Measurements from ENCODE around the gene DCHS2.
"Not testable (repeated sequence)": the region's sequence is repeated elsewhere in the genome, so short reads cannot be mapped to it uniquely, and the experiment has no call there.

DCHS2 gene

DNA sequence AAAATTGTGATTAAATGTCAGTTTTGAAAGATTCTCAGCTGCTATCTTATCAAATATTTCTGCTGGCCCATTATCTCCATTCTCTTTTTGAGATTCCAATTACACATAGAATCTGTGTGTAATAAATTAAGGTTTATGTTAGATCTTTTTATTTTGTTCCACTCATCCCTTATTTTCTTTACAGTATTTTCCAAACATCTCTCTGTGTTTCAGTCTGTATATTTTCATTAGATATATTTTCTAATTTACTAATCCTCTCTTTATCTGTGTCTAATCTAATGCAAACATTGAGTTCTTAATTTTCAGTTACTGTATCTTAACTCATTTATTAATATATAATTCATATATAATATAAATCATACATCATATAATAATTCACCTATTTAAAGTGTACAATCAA is 268.7 kb downstream of the DCHS2 start:
- TF ChIP-seq, protein P1, sequence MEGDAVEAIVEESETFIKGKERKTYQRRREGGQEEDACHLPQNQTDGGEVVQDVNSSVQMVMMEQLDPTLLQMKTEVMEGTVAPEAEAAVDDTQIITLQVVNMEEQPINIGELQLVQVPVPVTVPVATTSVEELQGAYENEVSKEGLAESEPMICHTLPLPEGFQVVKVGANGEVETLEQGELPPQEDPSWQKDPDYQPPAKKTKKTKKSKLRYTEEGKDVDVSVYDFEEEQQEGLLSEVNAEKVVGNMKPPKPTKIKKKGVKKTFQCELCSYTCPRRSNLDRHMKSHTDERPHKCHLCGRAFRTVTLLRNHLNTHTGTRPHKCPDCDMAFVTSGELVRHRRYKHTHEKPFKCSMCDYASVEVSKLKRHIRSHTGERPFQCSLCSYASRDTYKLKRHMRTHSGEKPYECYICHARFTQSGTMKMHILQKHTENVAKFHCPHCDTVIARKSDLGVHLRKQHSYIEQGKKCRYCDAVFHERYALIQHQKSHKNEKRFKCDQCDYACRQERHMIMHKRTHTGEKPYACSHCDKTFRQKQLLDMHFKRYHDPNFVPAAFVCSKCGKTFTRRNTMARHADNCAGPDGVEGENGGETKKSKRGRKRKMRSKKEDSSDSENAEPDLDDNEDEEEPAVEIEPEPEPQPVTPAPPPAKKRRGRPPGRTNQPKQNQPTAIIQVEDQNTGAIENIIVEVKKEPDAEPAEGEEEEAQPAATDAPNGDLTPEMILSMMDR (IDR thresholded peaks at IDR 0.05; ENCODE audit: low read depth, low read length, missing control alignments) = no peak
- DNase-seq (ENCODE audit: low read depth) = no peak
- no peak overlapping the region for H3K4me3 ChIP-seq (ENCODE audit: low read depth, low read length)

DNA sequence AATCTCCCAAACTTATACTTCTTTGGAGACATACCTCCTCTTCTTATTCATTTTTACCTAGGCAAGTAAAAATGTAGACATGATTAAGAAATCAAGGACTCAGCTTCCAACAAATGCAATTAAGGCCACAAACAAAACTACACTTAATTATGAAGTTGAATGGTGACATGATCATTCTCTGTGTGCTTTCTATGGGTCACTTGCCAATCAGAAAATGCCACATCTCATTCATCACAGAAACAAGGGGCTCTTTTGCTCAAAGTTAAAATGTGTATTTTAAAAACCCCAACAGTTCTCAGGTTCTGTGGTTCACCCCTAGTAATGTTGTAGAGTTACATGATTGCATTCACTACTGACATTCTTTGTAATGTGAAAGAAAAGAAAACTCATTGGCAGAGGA is 273.5 kb downstream of the DCHS2 start:
- no peak for DNase-seq (ENCODE audit: low read depth)
- no peak overlapping the region for H3K4me3 ChIP-seq (ENCODE audit: low read depth, low read length)

DNA sequence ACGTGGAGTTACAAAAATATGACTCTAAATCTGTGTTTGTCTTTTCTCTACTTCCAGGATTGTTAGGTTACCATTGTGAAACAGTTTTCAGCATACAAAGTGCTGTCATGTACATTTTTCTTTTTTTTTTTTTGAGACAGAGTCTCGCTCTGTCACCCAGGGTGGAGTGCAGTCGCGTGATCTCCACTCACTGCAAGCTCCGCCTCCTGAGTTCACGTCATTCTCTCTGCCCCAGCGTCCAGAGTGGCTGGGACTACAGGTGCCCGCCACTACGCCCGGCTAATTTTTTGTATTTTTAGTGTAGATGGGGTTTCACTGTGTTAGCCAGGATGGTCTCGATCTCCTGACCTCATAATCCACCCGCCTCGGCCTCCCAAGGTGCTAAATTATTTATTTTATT is 274.2 kb downstream of the DCHS2 start:
- not testable (repeated sequence) for DNase-seq (ENCODE audit: low read depth); H3K4me3 ChIP-seq (ENCODE audit: low read depth, low read length)

More for the DNA sequence above, 273.5 kb downstream of the DCHS2 start:
- TF ChIP-seq, protein P1 (IDR thresholded peaks at IDR 0.05; ENCODE audit: low read depth, low read length, missing control alignments) = no peak

DNA sequence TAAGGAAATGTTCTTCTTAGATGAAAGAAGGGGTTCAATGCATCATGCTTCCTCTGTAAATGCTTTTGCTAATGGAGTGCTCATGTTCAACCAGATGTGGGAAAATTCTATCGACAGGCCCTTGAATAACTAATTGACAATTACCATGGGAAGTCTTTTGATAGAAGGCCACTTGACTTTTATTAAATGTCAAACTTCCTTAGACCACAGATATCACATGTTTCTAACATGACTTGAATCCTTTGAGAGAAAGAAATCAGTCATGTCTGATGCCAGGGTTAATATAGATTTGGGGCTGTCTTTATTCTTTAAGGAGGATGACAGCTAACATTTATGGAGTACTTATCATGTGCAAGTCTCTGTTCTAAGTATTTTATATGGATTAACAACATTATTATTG is 280.1 kb downstream of the DCHS2 start:
- TF ChIP-seq, protein P1 (IDR thresholded peaks at IDR 0.05; ENCODE audit: low read depth, low read length, missing control alignments) = no peak
- no peak for DNase-seq (ENCODE audit: low read depth)
- H3K4me3 ChIP-seq (ENCODE audit: low read depth, low read length) = no peak overlapping the region

DNA sequence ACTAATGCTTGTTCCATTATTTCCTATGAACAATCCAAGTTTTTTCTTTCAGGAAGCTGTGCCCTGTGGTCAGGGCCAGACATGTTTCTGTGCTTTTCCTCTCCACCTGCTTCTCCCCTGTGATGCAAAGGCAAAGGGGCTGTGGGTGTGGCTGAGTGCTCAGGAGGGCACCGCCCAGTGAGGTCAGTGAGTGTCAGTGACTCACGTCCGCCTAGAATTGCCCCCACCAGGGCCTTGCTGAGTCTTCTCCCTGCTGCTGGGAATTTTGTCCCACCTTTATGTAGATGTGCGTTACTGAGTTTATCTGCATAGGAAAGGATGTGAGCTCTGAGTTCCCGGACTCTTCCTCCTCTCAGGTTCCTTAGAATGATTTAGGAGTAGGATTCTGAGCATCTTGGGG is 283.2 kb downstream of the DCHS2 start:
- TF ChIP-seq, protein P1 (IDR thresholded peaks at IDR 0.05; ENCODE audit: low read depth, low read length, missing control alignments) = no peak
- no peak for DNase-seq (ENCODE audit: low read depth)
- H3K4me3 ChIP-seq (ENCODE audit: low read depth, low read length) = no peak overlapping the region

DNA sequence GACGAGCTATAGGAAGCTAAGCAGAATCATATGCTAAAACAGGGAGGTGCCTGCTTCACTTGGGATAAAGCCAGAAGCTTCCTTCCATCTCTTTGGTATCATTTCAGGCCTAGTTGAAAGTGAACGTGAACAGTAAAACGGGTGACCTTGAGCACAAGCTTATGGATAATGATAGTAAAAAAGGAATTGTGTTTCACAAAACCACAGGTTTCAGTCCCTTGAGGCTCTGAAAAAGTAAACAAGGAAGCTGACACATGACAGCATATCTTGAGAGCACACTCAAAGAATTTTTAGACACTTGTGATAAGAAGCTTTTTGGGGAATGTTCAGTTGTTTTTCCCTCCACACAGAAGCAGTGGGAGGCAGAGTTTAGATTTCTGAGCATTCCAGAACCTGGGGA is 286.1 kb downstream of the DCHS2 start:
- no peak overlapping the region for H3K4me3 ChIP-seq (ENCODE audit: low read depth, low read length)
- TF ChIP-seq, protein P1 (IDR thresholded peaks at IDR 0.05; ENCODE audit: low read depth, low read length, missing control alignments) = no peak
- DNase-seq (ENCODE audit: low read depth) = no peak

DNA sequence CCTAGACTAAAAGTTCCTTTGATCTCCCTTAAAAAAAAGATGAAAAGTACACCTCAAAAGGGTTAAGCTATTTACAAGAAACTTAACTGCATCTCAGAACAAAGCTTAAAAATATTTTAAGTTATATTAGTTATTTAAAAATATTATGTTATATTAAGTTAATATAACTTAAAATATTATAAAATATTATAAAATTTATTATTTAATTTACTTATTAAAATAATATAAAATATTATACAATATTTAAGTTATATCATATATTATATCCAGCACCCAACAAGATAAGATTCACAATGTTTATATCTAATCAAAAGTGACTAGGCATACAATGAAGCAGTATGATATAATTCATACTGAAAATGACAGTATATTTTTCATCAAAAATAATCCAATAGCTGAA is 296.9 kb downstream of the DCHS2 start:
- TF ChIP-seq, protein P1 (IDR thresholded peaks at IDR 0.05; ENCODE audit: low read depth, low read length, missing control alignments) = no peak
- no peak for DNase-seq (ENCODE audit: low read depth)
- no peak overlapping the region for H3K4me3 ChIP-seq (ENCODE audit: low read depth, low read length)

DNA sequence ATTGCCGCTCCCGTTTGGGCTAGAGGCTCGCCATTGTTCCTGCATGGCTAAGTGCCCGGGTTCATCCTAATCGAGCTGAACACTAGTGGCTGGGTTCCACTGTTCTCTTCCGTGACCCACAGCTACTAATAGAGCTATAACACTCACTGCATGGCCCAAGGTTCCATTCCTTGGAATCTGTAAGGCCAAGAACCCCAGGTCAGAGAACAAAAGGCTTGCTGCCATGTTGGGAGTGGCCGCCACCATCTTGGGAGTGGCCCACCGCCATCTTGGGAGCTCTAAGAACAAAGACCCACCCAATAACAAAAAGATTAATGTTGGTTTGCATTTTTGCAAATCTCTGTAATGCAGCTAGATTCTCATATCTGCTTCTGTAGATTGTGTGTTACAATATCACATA is 299.0 kb downstream of the DCHS2 start:
- TF ChIP-seq, protein P1 (IDR thresholded peaks at IDR 0.05; ENCODE audit: low read depth, low read length, missing control alignments) = no peak
- DNase-seq (ENCODE audit: low read depth) = no peak
- no peak overlapping the region for H3K4me3 ChIP-seq (ENCODE audit: low read depth, low read length)

Measured in GM12864 (cell line).